ENCODE measurements around the gene PRAME.

DNA sequence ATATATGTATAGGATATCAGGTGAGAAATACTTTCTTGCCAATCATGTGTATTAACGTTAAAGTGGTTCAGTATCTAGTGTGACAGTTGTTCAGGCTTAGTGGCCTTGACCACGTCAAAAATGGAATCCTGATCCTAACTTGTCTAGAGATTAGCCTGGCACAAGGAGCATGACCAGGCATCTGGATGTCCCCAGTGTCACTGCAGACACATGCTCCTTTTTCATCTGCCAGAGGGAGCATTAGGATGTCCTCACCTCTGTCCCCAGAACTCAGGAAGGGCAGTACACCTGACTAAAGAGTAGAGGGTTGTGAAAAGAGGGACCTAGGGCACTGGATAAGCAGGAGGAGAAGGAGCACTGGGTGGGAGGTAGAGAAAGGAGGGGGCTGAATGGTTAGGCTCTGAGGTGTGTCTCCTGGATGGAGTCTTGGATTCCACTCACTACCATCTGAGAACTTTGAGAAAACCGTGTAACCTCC lies 44.4 kb upstream of the PRAME start:
- TF ChIP-seq CTCF (IDR thresholded peaks at IDR 0.05) (no peak), POLR2A (IDR thresholded peaks at IDR 0.05) (no peak)

Data from Peyer's patch (tissue), 4 donors.